22Rv1 (cell line): ENCODE measurements around the gene TFDP1.

Source experiments
- ZFX ChIP-seq: fragments of 450-650 bp; IDR thresholded peaks from 2 replicates; pipeline ENCODE4 v1.6.1; 2017; ENCODE audit warnings: antibody characterized with exemption, borderline replicate concordance
- TF ChIP-seq, protein P1 (sequence below): fragments of 450-650 bp; IDR thresholded peaks from 2 replicates; pipeline ENCODE4 v1.5.1; 2017; ENCODE audit warnings: mild to moderate bottlenecking

- TF ChIP-seq, protein P1, sequence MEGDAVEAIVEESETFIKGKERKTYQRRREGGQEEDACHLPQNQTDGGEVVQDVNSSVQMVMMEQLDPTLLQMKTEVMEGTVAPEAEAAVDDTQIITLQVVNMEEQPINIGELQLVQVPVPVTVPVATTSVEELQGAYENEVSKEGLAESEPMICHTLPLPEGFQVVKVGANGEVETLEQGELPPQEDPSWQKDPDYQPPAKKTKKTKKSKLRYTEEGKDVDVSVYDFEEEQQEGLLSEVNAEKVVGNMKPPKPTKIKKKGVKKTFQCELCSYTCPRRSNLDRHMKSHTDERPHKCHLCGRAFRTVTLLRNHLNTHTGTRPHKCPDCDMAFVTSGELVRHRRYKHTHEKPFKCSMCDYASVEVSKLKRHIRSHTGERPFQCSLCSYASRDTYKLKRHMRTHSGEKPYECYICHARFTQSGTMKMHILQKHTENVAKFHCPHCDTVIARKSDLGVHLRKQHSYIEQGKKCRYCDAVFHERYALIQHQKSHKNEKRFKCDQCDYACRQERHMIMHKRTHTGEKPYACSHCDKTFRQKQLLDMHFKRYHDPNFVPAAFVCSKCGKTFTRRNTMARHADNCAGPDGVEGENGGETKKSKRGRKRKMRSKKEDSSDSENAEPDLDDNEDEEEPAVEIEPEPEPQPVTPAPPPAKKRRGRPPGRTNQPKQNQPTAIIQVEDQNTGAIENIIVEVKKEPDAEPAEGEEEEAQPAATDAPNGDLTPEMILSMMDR = no peak
- no peak for TF ChIP-seq ZFX
Observed at GRCh38 chr13:113581871-113582270, 2.7 kb upstream of the TFDP1 start.
